GM21367 (cell line): ENCODE results near the gene SLC6A17.

Source experiments
- ATAC-seq: cut with Tn5 transposase; IDR thresholded peaks from one replicate; pipeline ENCODE4 v1.9.1; 2021; ENCODE audit not compliant: unreplicated experiment

SLC6A17 gene

GRCh38 chr1:110216844-110217444 is 66.7 kb downstream of the SLC6A17 start:
- no peak for ATAC-seq

DNA sequence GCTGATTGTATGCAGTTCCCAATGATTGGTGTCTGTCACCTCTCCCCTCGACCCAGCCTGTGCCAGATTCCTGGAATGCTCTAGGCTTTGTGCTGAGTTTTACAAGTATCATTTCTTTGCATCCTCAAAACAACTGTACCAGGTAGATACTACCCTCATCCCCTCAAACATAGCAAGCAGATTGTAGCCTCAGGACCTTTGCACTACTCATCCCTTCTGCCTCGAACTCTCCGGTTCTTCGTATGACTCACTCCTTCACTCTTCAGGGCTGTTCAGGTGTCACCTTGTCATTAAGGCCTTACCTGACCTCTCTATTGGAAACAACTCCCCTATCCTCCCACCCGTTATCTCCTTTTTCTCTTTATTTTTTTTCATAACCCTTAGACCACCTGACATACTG is 67.8 kb downstream of the SLC6A17 start:
- ATAC-seq: no peak

- ATAC-seq: no peak
Observed at GRCh38 chr1:110218739-110219138, 68.4 kb downstream of the SLC6A17 start.

DNA sequence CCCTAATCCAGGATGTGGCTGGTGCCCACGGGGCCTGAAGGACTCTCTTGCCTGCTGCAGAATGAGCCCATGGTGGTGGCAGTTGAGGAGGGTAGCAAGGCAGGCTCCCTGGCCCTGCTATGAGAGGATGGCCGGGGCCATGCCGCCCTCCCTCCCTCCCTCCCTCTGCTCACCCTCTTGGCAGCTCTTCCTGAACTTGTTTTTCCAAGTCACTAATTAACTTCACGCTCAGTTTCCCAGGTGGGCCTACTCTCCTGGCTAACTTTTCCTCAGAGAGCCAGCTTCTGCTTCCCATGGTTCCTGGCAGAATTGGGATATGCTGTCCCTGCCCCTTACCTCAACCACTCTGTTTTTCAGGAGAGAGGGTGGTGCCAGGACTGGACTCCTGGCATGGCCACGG is 70.0 kb downstream of the SLC6A17 start:
- ATAC-seq: no peak

GRCh38 chr1:110221119-110221518 is 70.8 kb downstream of the SLC6A17 start:
- no peak for ATAC-seq

DNA sequence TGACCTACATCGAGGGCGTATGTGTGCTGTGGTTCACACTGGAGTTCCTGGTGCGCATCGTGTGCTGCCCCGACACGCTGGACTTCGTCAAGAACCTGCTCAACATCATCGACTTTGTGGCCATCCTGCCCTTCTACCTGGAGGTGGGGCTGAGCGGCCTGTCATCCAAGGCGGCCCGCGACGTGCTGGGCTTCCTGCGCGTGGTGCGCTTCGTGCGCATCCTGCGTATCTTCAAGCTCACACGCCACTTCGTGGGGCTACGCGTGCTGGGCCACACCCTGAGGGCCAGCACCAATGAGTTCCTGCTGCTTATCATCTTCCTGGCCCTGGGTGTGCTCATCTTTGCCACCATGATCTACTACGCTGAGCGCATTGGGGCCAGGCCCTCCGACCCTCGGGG is 72.8 kb downstream of the SLC6A17 start:
- ATAC-seq: no peak

DNA sequence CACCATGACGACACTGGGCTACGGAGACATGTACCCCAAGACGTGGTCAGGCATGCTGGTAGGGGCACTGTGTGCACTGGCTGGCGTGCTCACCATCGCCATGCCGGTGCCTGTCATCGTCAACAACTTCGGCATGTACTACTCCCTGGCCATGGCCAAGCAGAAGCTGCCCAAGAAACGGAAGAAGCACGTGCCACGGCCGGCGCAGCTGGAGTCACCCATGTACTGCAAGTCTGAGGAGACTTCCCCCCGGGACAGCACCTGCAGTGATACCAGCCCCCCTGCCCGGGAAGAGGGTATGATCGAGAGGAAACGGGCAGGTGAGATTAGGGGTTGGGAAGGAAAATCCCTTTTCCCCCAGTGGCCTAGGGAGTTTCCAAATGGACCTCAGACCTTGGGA is 73.3 kb downstream of the SLC6A17 start:
- ATAC-seq: no peak

DNA sequence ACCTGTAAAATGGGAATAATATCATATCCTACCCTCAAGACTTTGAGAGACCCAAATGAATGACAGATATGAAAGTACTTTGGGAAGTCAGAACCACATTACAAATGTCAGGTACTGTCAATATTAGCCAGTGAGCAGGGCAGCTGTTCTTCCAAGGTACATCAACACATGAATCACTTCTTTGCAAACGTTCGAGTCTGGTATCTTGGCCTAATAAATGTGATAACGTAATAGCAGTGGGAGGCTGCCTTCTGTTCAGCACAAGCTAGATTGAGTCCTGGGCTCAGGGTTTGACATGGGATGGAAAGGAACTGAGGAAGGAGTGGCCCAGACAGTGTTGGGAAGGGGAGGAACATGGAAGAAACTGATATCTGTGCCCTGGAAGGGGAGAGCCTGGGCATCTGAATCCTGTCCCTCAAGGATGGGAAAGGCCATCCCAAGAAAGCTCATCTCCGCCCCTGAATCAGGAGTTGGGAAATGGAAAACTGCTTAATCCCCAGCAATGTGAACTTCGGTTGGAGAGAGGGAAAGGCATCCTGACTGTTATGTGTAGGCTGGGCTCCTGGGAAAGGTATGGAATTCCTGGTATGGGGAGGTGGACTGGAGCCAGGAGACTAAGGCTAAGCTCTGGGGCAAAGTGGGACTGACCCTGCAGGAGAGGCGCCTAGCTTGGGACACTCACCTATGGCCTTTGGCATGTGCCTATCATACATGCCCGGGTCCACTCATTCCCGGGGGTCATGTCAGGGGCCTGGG is 74.1 kb downstream of the SLC6A17 start:
- ATAC-seq: no peak

GRCh38 chr1:110225212-110225611 is 74.9 kb downstream of the SLC6A17 start:
- ATAC-seq: no peak

DNA sequence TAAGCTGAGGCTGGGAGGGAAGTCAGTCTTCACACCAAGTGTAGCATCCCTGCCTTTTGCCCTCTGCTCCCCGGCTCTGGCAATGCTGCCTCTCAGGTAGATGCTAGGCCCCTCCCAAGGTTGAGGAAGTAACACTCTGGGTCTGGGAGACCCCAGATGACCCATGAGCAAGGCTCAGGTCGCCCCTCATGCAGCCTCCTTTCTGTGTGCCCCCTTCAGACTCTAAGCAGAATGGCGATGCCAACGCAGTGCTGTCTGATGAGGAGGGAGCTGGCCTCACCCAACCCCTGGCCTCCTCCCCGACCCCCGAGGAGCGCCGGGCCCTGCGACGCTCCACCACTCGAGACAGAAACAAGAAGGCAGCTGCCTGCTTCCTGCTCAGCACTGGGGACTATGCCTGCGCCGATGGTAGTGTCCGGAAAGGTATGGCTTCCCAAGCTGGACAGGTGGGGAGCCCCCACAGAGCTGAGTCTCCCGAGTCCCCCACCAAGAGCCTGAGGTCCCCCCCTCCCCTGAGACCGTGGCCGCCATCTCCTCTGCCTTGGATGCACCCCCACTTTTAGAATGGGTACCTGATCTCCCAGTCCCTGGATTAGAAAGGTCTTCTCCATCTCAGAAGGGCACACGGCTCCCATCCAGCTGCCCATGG is 75.6 kb downstream of the SLC6A17 start:
- ATAC-seq: no peak

DNA sequence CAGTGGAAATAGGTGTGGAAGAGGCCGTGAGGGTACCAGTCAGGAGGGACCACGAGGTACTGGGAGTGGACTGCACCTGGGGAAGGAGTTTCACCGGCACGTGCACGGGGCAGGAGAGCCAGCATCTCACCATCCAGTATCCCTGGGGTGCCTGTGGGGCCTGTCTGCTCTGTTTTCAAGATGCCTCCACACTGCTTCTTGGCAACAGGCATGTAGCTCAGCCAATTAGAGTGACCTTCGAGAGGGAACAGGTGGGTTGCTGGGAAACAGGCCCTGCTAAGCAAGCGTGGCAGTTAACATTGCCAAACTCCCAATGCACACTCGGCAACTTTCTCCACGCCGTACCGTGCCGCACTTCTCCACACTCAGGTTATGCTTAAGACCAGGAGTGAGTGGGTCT is 77.5 kb downstream of the SLC6A17 start:
- no peak for ATAC-seq

GRCh38 chr1:110228381-110228780 is 78.1 kb downstream of the SLC6A17 start:
- ATAC-seq: no peak

DNA sequence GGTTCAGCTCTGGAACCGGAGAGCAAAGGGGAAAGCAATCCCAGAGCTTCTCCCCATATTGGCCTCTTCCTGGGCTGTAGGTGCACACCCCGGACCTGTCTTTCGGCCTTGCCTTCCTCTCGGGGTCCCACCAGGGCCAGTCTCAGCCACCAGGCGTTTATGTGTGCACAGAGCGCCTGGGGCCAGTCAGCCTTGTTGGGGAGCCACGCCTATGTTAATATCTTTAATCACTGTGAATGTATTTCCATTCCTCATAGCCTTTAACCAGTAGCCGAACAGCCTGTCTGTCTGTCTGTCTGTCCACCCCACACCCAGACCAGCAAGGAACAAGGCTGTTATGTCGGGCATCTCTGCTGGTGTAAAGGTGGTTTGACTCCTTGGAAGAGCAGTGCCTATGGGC is 78.6 kb downstream of the SLC6A17 start:
- ATAC-seq: no peak

DNA sequence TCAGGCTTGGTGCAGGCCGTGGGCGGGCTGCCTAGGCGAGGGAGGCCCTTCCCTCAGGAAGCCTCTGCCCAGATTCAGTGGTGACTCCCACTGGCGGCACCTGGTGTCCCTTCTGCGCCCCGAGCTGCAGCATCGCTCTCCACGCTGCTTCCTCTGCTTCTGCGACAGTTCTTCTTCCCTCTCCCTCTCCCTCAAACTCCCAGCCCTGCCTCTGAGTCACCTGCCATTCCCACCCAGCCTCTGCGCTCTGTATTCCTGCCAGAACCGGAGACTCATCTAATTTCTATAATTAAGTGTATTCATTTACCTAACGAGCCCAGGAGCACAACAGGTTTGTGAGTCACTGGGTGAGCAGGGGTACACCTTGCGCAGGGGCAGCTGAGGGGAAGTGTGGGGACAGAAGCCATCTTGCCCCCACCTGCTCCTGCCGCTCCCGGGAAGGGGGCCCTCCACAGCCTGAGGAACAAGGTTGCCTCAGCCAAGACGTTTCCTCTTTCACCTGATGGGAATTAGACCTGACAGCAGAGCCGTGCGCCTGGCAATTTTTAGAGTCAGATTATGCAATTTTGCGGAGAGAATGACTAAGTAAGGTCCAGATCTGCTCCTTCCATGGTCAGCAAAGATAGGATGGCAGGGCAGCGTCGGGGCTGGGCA is 79.2 kb downstream of the SLC6A17 start:
- ATAC-seq: no peak

DNA sequence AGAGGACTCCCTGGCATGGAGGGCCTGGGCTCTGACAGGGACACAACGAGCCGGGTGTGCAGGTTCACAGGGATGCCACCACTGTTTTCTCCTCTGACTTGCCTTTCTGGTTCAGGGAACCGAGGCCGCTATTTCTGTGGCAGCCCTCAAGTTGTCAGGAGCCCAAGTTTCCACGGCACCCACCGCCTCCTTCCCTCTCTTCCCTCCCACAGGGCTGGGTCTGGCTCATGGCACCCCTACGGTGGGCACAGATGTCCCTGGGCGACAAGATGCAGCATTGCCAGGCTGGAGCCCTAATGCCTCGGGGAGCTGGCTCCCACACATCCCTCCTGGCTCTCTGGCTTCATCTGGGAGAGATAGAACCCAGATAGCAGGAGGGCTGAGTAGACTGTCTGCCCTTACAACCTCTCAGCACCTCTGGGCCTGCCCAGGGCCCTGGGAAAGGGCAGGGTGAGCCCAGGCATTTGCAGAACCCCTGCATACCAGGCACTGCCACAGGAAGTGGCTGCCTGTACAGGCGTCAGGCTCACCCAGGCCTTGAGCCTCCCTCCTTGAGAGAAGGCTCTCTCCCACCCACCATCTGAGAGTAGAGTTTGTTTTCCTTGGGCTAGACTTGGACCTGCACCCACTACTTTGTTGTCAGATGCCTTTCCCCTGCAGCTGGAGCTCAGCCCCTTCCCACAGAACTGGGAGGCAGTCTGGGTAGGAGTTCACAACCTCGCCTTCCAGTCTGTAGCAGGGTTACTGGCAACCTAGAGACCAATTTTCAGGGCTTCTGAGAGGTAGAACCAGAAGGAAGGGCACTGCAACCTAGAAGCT is 80.3 kb downstream of the SLC6A17 start:
- no peak for ATAC-seq

- no peak for ATAC-seq
Observed at GRCh38 chr1:110233861-110234260, 83.6 kb downstream of the SLC6A17 start.

- no peak for ATAC-seq
Observed at GRCh38 chr1:110234691-110235090, 84.4 kb downstream of the SLC6A17 start.

- ATAC-seq: no peak
Observed at GRCh38 chr1:110235181-110235833, 85.0 kb downstream of the SLC6A17 start.

DNA sequence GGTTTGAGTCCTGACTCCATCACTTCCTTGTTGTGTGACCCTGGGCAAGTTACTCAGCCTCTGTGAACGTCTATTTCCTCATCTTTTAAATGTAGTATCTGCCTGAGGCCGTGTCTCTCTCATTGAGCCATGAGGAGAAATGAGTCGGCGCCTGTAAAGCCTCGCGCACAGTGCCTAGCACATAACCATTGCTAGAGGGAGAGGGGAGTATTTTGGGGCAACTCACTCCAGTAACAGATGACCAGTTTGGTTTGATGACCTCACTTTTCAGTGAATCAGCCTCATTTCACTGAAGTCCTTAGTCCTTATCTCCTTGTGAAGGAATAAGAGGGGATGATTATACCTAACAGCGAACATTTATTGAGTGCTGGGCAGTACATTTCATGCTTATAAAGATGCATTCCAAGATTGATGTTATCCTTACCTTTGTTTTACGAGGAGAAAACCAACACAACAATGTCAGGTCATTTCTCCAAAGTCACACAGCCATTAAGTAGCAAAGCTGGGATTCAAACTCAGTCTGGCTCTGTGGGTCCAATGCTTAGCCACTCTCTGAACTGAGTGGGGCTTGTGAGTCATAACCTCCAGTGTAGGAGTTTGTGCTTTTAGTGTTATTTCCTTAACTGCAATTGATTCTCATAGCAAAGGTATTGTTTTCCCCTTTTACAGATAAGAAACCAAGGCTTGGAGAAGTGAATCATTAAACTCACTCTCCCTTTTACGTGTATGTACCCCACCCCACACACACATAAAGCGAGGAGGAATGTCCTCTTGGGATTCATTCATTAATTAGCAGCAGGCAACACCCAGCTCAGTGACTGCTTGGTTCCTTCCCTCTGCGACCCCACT is 85.8 kb downstream of the SLC6A17 start:
- ATAC-seq: no peak
